Measurements from ENCODE around the gene COL4A2. TPM values are rescaled to one million over a fixed set of nuclear protein-coding genes. Genes with fewer than 3 reads are reported as not detected.

Gene COL4A2
- total and polyA plus RNA-seq, 3 experiments from 2014 or later, result not detected

- Histone ChIP-seq H3K27me3 (ENCODE audit: insufficient read depth, low read length, poor library complexity, severe bottlenecking) (peaks cover 8% of the 10 kb centered on the region), H3K4me3 (ENCODE audit: low read length) (no peak overlapping the region), H3K4me1 (ENCODE audit: insufficient read depth, low read length) (no peaks in the 10 kb centered on the region), H3K27ac (ENCODE audit: low read depth, low read length) (no peak overlapping the region), H3K36me3 (ENCODE audit: insufficient read depth, low read length) (no peaks in the 10 kb centered on the region), H3K9me3 (ENCODE audit: low read length) (no peaks in the 10 kb centered on the region)
- DNase-seq, result no peak
- Mint-ChIP-seq H3K27me3 (peaks cover 18 to 48% of the 10 kb centered on the region in 2 donors), H3K27ac (no peak overlapping the region), H3K4me3 (no peak overlapping the region), H3K4me1 (peaks cover 0 to 5% (median 0%) of the 10 kb centered on the region in 3 donors), H3K9me3 (no peaks in the 10 kb centered on the region), H3K36me3 (no peaks in the 10 kb centered on the region)
- ChIA-PET CTCF (no interaction called here), POLR2A (no interaction called here)
Observed at GRCh38 chr13:110413016-110413675, 106.1 kb downstream of the COL4A2 start.

- no peak overlapping the region for H3K4me3 Mint-ChIP-seq
- H3K9me3 Mint-ChIP-seq, result no peaks in the 10 kb centered on the region
- no peak overlapping the region for H3K27ac ChIP-seq (ENCODE audit: low read depth, low read length)
- ChIA-PET CTCF (no interaction called here), POLR2A (no interaction called here)
- no peak overlapping the region for H3K4me3 ChIP-seq (ENCODE audit: low read length)
- peaks cover 8% of the 10 kb centered on the region for H3K27me3 ChIP-seq (ENCODE audit: insufficient read depth, low read length, poor library complexity, severe bottlenecking)
- H3K36me3 Mint-ChIP-seq, result no peaks in the 10 kb centered on the region
- H3K4me1 Mint-ChIP-seq, result peaks cover 0 to 5% (median 0%) of the 10 kb centered on the region in 3 donors
- H3K27ac Mint-ChIP-seq, result no peak overlapping the region
- peaks cover 14 to 53% of the 10 kb centered on the region in 2 donors for H3K27me3 Mint-ChIP-seq
- no peaks in the 10 kb centered on the region for H3K36me3 ChIP-seq (ENCODE audit: insufficient read depth, low read length)
- H3K9me3 ChIP-seq (ENCODE audit: low read length), result no peaks in the 10 kb centered on the region
- H3K4me1 ChIP-seq (ENCODE audit: insufficient read depth, low read length), result no peaks in the 10 kb centered on the region
- no peak for DNase-seq
Observed at GRCh38 chr13:110413676-110414040, 106.6 kb downstream of the COL4A2 start.

- H3K27ac Mint-ChIP-seq, result no peak overlapping the region
- ChIA-PET POLR2A (no interaction called here), CTCF (no interaction called here)
Observed at GRCh38 chr13:110414283-110414682, 107.2 kb downstream of the COL4A2 start.

GRCh38 chr13:110414931-110415330, 107.8 kb downstream of the COL4A2 start:
- Mint-ChIP-seq H3K4me1 (peaks cover 0 to 5% (median 0%) of the 10 kb centered on the region in 3 donors), H3K4me3 (no peak overlapping the region), H3K27ac (no peak overlapping the region), H3K9me3 (peaks cover 0 to 2% (median 0%) of the 10 kb centered on the region in 5 donors), H3K27me3 (peaks cover 18 to 63% of the 10 kb centered on the region in 2 donors), H3K36me3 (no peaks in the 10 kb centered on the region)
- ChIA-PET CTCF (no interaction called here), POLR2A (no interaction called here)
- DNase-seq, result no peak
- Histone ChIP-seq H3K27me3 (ENCODE audit: insufficient read depth, low read length, poor library complexity, severe bottlenecking) (peaks cover 14% of the 10 kb centered on the region), H3K9me3 (ENCODE audit: low read length) (no peaks in the 10 kb centered on the region), H3K27ac (ENCODE audit: low read depth, low read length) (no peak overlapping the region), H3K4me3 (ENCODE audit: low read length) (no peak overlapping the region), H3K4me1 (ENCODE audit: insufficient read depth, low read length) (no peaks in the 10 kb centered on the region), H3K36me3 (ENCODE audit: insufficient read depth, low read length) (no peaks in the 10 kb centered on the region)

More at GRCh38 chr13:110414283-110414682, 107.2 kb downstream of the COL4A2 start:
- H3K4me1 ChIP-seq (ENCODE audit: insufficient read depth, low read length), result no peaks in the 10 kb centered on the region
- no peak overlapping the region for H3K27ac ChIP-seq (ENCODE audit: low read depth, low read length)
- Mint-ChIP-seq H3K9me3 (peaks cover 0 to 2% (median 0%) of the 10 kb centered on the region in 5 donors), H3K4me3 (peak overlapping the region in 1 of 7 donors; percentile 23), H3K27me3 (peaks cover 18 to 57% of the 10 kb centered on the region in 2 donors), H3K4me1 (peaks cover 0 to 5% (median 0%) of the 10 kb centered on the region in 3 donors), H3K36me3 (no peaks in the 10 kb centered on the region)
- H3K4me3 ChIP-seq (ENCODE audit: low read length), result no peak overlapping the region
- no peak for DNase-seq
- H3K27me3 ChIP-seq (ENCODE audit: insufficient read depth, low read length, poor library complexity, severe bottlenecking), result peaks cover 8% of the 10 kb centered on the region
- no peaks in the 10 kb centered on the region for H3K36me3 ChIP-seq (ENCODE audit: insufficient read depth, low read length)
- no peaks in the 10 kb centered on the region for H3K9me3 ChIP-seq (ENCODE audit: low read length)

- ChIA-PET CTCF (no interaction called here), POLR2A (no interaction called here)
- H3K27ac Mint-ChIP-seq, result no peak overlapping the region
- no peak overlapping the region for H3K4me3 Mint-ChIP-seq
- Histone ChIP-seq H3K27me3 (ENCODE audit: insufficient read depth, low read length, poor library complexity, severe bottlenecking) (peaks cover 22% of the 10 kb centered on the region), H3K9me3 (ENCODE audit: low read length) (no peaks in the 10 kb centered on the region), H3K4me1 (ENCODE audit: insufficient read depth, low read length) (no peaks in the 10 kb centered on the region), H3K36me3 (ENCODE audit: insufficient read depth, low read length) (no peaks in the 10 kb centered on the region), H3K4me3 (ENCODE audit: low read length) (no peak overlapping the region), H3K27ac (ENCODE audit: low read depth, low read length) (no peak overlapping the region)
- no peak for DNase-seq
- H3K36me3 Mint-ChIP-seq, result no peaks in the 10 kb centered on the region
- H3K4me1 Mint-ChIP-seq, result peaks cover 0 to 5% (median 0%) of the 10 kb centered on the region in 3 donors
- peaks cover 21 to 65% of the 10 kb centered on the region in 2 donors for H3K27me3 Mint-ChIP-seq
- H3K9me3 Mint-ChIP-seq, result peaks cover 0 to 2% (median 0%) of the 10 kb centered on the region in 5 donors
Observed at GRCh38 chr13:110415669-110416068, 108.6 kb downstream of the COL4A2 start.

GRCh38 chr13:110416131-110417025, 109.3 kb downstream of the COL4A2 start:
- CTCF ChIA-PET, result no interaction called here
- H3K36me3 ChIP-seq (ENCODE audit: insufficient read depth, low read length), result no peaks in the 10 kb centered on the region
- H3K27ac ChIP-seq (ENCODE audit: low read depth, low read length), result no peak overlapping the region
- peaks cover 0 to 5% (median 0%) of the 10 kb centered on the region in 5 donors for H3K9me3 Mint-ChIP-seq
- POLR2A ChIA-PET, result no interaction called here
- peaks cover 3 to 9% (median 4%) of the 10 kb centered on the region in 3 donors for H3K4me1 Mint-ChIP-seq
- peaks cover 28% of the 10 kb centered on the region for H3K27me3 ChIP-seq (ENCODE audit: insufficient read depth, low read length, poor library complexity, severe bottlenecking)
- DNase-seq, result no peak
- H3K27ac Mint-ChIP-seq, result no peak overlapping the region
- H3K36me3 Mint-ChIP-seq, result no peaks in the 10 kb centered on the region
- H3K4me3 ChIP-seq (ENCODE audit: low read length), result no peak overlapping the region
- H3K27me3 Mint-ChIP-seq, result peaks cover 21 to 65% of the 10 kb centered on the region in 2 donors
- no peak overlapping the region for H3K4me3 Mint-ChIP-seq
- H3K4me1 ChIP-seq (ENCODE audit: insufficient read depth, low read length), result peaks cover 3% of the 10 kb centered on the region
- H3K9me3 ChIP-seq (ENCODE audit: low read length), result no peaks in the 10 kb centered on the region

GRCh38 chr13:110418944-110419343, 111.9 kb downstream of the COL4A2 start:
- peaks cover 21% of the 10 kb centered on the region for H3K27me3 ChIP-seq (ENCODE audit: insufficient read depth, low read length, poor library complexity, severe bottlenecking)
- Mint-ChIP-seq H3K9me3 (peaks cover 0 to 5% (median 0%) of the 10 kb centered on the region in 5 donors), H3K36me3 (no peaks in the 10 kb centered on the region), H3K4me1 (peaks cover 10 to 12% (median 11%) of the 10 kb centered on the region in 3 donors), H3K4me3 (no peak overlapping the region), H3K27me3 (peaks cover 22 to 71% of the 10 kb centered on the region in 2 donors), H3K27ac (no peak overlapping the region)
- ChIA-PET POLR2A (no interaction called here), CTCF (no interaction called here)
- H3K4me3 ChIP-seq (ENCODE audit: low read length), result no peak overlapping the region
- no peak for DNase-seq
- H3K27ac ChIP-seq (ENCODE audit: low read depth, low read length), result no peak overlapping the region
- H3K4me1 ChIP-seq (ENCODE audit: insufficient read depth, low read length), result peaks cover 11% of the 10 kb centered on the region
- H3K36me3 ChIP-seq (ENCODE audit: insufficient read depth, low read length), result no peaks in the 10 kb centered on the region
- no peaks in the 10 kb centered on the region for H3K9me3 ChIP-seq (ENCODE audit: low read length)

GRCh38 chr13:110419381-110419791, 112.3 kb downstream of the COL4A2 start:
- DNase-seq, result no peak
- H3K36me3 ChIP-seq (ENCODE audit: insufficient read depth, low read length), result no peaks in the 10 kb centered on the region
- H3K27ac Mint-ChIP-seq, result no peak overlapping the region
- peaks cover 0 to 5% (median 0%) of the 10 kb centered on the region in 5 donors for H3K9me3 Mint-ChIP-seq
- no peak overlapping the region for H3K4me3 Mint-ChIP-seq
- H3K27me3 Mint-ChIP-seq, result peaks cover 23 to 69% of the 10 kb centered on the region in 2 donors
- CTCF ChIA-PET, result no interaction called here
- peaks cover 21% of the 10 kb centered on the region for H3K27me3 ChIP-seq (ENCODE audit: insufficient read depth, low read length, poor library complexity, severe bottlenecking)
- H3K36me3 Mint-ChIP-seq, result no peaks in the 10 kb centered on the region
- peaks cover 10 to 12% (median 11%) of the 10 kb centered on the region in 3 donors for H3K4me1 Mint-ChIP-seq
- H3K27ac ChIP-seq (ENCODE audit: low read depth, low read length), result no peak overlapping the region
- POLR2A ChIA-PET, result no interaction called here
- peaks cover 11% of the 10 kb centered on the region for H3K4me1 ChIP-seq (ENCODE audit: insufficient read depth, low read length)
- H3K4me3 ChIP-seq (ENCODE audit: low read length), result no peak overlapping the region
- H3K9me3 ChIP-seq (ENCODE audit: low read length), result no peaks in the 10 kb centered on the region
